A673 (cell line): ENCODE measurements around the gene NRG4. TPM values are rescaled to one million over a fixed set of nuclear protein-coding genes. Genes with fewer than 3 reads are reported as not detected.
A peak's percentile ranks its signal among the peaks of the same experiment; 100 is the strongest.

ENCODE experiments used
- BruUV-seq: library from RNA; stranded (reverse); fragments of 400-500 nt; replicated peaks from 2 replicates; lab custom pipeline; 2021; lab: Mats Ljungman, UMichigan
- CTCF ChIA-PET: fragments of 300-600 bp; sonication (Branson Sonifier 250); formaldehyde crosslinking; loops from one replicate; lab custom pipeline; 2022; ENCODE audit warnings: antibody characterized with exemption; lab: Charles Lee
- POLR2A ChIA-PET: fragments of 300-600 bp; sonication (Branson Sonifier 250); formaldehyde crosslinking; loops from one replicate; lab custom pipeline; 2022; ENCODE audit warnings: antibody characterized with exemption; ENCODE audit not compliant: low non-redundant PET; lab: Charles Lee
- DNase-seq: peaks from one replicate; pipeline ENCODE4 v3.0.0-alpha.2; 2015; ENCODE audit warnings: low spot score
- H3K27ac ChIP-seq: fragments of 200-600 bp; sonication (generic); 2 replicates; pipeline ENCODE4 v1.5.1; 2016; ENCODE audit warnings: mixed run types, low read depth, mild to moderate bottlenecking, mixed read lengths, antibody characterized with exemption, low read length; ENCODE audit not compliant: poor library complexity, severe bottlenecking
- H3K27me3 ChIP-seq: fragments of 200-600 bp; sonication (generic); replicated peaks from 2 replicates; pipeline ENCODE4 v1.6.1; 2017; ENCODE audit warnings: mixed run types, low read depth, mild to moderate bottlenecking, mixed read lengths, antibody characterized with exemption, low read length; ENCODE audit not compliant: insufficient read depth, poor library complexity
- H3K36me3 ChIP-seq: fragments of 200-600 bp; sonication (generic); 2 replicates; pipeline ENCODE4 v1.6.1; 2016; ENCODE audit warnings: mixed run types, mild to moderate bottlenecking, mixed read lengths, antibody characterized with exemption, low read length; ENCODE audit not compliant: insufficient read depth, poor library complexity, severe bottlenecking
- H3K4me1 ChIP-seq: fragments of 200-600 bp; sonication (generic); 2 replicates; pipeline ENCODE4 v1.6.1; 2017; ENCODE audit warnings: mixed run types, mild to moderate bottlenecking, mixed read lengths, antibody characterized with exemption, low read length; ENCODE audit not compliant: insufficient read depth, poor library complexity, severe bottlenecking
- H3K4me3 ChIP-seq: fragments of 200-600 bp; sonication (generic); 2 replicates; pipeline ENCODE4 v1.5.1; 2016; ENCODE audit warnings: low read depth, mixed run types, mild to moderate bottlenecking, mixed read lengths, low read length; ENCODE audit not compliant: poor library complexity, severe bottlenecking
- H3K9me3 ChIP-seq: fragments of 200-600 bp; sonication (generic); 2 replicates; pipeline ENCODE4 v1.6.1; 2016; ENCODE audit warnings: mixed run types, low read depth, mild to moderate bottlenecking, mixed read lengths, antibody characterized with exemption, low read length; ENCODE audit not compliant: poor library complexity, severe bottlenecking
- EZH2 ChIP-seq: fragments of 200-600 bp; sonication (generic); IDR thresholded peaks from 2 replicates; pipeline ENCODE4 v1.6.1; 2017; ENCODE audit warnings: borderline replicate concordance, low read depth, mild to moderate bottlenecking, mixed read lengths, antibody characterized with exemption, low read length; ENCODE audit not compliant: poor library complexity, severe bottlenecking
- intact Hi-C: fragments of 100-400 bp; cut with micrococcal nuclease; formaldehyde crosslinking; loops from one replicate; pipeline ENCODE4 v1.10.0; 2022; ENCODE audit not compliant: unreplicated experiment
- total RNA-seq: library from RNA; stranded (reverse); gene quantifications from 2 replicates; pipeline ENCODE4 v1.2.3, GENCODE V29; 2021
- TF ChIP-seq, protein P1 (sequence below): fragments of 300-800, 200-600 bp; sonication (generic); conservative IDR thresholded peaks from 2 replicates; pipeline ENCODE4 v1.5.1; 2017; ENCODE audit warnings: low read depth, mild to moderate bottlenecking, antibody characterized with exemption, low read length, moderate library complexity, mixed read lengths

NRG4 gene
- total RNA-seq, 1 experiment from 2014 or later = not detected

DNA sequence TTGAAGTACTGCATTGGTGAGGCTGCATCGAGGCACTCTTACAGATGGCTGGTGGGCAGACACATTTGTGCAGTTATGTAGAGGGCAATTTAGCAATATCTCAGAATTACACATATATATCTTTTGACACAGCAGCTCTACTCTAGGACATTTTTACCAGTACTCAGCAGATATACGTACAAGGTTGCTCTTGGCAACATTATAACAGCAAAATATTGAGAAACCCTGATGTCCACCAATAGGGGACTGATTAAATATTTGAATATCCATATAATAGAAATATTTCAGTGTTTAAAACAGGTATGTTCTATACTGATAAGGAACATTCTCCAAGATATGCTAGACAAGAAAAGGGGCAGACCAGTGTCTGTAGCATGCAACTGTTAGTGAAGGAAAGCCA lies 116.5 kb downstream of the NRG4 start:
- Histone ChIP-seq H3K4me3 (no peak overlapping the region), H3K4me1 (no peaks in the 10 kb centered on the region), H3K36me3 (no peaks in the 10 kb centered on the region), H3K27me3 (no peaks in the 10 kb centered on the region), H3K9me3 (no peaks in the 10 kb centered on the region), H3K27ac (no peak overlapping the region)
- DNase-seq = no peak
- no TSS peak for BruUV-seq
- intact Hi-C loops = no loop called here
- TF ChIP-seq EZH2 = no peak
- TF ChIP-seq, protein P1, sequence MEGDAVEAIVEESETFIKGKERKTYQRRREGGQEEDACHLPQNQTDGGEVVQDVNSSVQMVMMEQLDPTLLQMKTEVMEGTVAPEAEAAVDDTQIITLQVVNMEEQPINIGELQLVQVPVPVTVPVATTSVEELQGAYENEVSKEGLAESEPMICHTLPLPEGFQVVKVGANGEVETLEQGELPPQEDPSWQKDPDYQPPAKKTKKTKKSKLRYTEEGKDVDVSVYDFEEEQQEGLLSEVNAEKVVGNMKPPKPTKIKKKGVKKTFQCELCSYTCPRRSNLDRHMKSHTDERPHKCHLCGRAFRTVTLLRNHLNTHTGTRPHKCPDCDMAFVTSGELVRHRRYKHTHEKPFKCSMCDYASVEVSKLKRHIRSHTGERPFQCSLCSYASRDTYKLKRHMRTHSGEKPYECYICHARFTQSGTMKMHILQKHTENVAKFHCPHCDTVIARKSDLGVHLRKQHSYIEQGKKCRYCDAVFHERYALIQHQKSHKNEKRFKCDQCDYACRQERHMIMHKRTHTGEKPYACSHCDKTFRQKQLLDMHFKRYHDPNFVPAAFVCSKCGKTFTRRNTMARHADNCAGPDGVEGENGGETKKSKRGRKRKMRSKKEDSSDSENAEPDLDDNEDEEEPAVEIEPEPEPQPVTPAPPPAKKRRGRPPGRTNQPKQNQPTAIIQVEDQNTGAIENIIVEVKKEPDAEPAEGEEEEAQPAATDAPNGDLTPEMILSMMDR = no peak
- POLR2A ChIA-PET = no interaction called here
- CTCF ChIA-PET = no interaction called here

GRCh38 chr15:75891895-75892294 lies 120.3 kb downstream of the NRG4 start:
- CTCF ChIA-PET = no interaction called here
- Histone ChIP-seq H3K4me1 (no peaks in the 10 kb centered on the region), H3K9me3 (no peaks in the 10 kb centered on the region), H3K27me3 (no peaks in the 10 kb centered on the region), H3K4me3 (no peak overlapping the region), H3K27ac (no peak overlapping the region), H3K36me3 (no peaks in the 10 kb centered on the region)
- POLR2A ChIA-PET = no interaction called here
- intact Hi-C loops = no loop called here
- TF ChIP-seq, protein P1 = no peak
- no peak for TF ChIP-seq EZH2
- BruUV-seq = no TSS peak
- DNase-seq = peak; percentile 72

Other genes starting within 250 kb of the NRG4 start
- gene UBE2Q2, start 169.0 kb downstream of the NRG4 start, total RNA-seq = 18.1 and 21.4 TPM in 2 replicates
- gene FBXO22, start 108.5 kb downstream of the NRG4 start, total RNA-seq = 59.0 and 67.2 TPM in 2 replicates
- gene TMEM266, start 47.6 kb upstream of the NRG4 start, total RNA-seq = 0.17 TPM in 1 of 2 replicates, not detected in the other